Stimulated activated naive CD8-positive, alpha-beta T cell treated with anti-CD3 and anti-CD28 coated beads, Interleukin-15, Interleukin-2, amounts not matched to agents 100 U/mL and 50 U/mL, for 24 hours (primary cell): ENCODE results near the gene METTL26.
"Not testable (repeated sequence)": the region's sequence is repeated elsewhere in the genome, so short reads cannot be mapped to it uniquely, and the experiment has no call there.

ENCODE experiments used
- ATAC-seq: fragments of 150-1000 bp; cut with Tn5 transposase; one replicate; pipeline ENCODE4 v1.10.0; 2021
- DNase-seq: peaks from one replicate; pipeline ENCODE4 v3.0.0; 2021

METTL26 gene

GRCh38 chr16:625117-625976 is 10.8 kb downstream of the METTL26 start:
- no peak for DNase-seq
- ATAC-seq = no peak

DNA sequence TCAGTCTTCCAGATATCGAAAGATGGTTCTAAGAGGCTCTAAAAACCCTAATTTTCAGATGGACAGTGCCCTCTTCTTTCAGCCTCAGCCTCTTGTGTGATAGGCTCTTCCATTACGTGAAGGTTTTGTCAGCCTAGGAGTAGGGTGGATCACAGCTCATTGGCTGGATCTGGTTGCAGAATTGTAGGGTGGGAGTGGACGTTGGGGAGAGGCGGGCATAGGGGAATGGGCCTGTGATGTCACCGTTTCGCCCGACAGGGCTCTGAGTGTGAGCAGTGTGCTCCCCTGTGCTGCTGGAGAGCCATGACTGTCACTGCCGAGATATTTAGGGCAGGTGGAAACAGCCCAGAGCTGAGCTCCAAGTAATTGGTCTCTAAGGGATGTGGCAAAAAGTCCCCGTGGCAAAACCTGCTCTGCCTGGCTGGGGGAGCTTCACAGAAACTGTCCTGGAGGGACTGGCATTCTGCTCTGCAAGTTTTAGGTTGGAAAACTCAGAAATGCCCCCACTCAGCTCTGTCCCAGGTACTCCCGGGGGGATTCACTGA is 11.5 kb downstream of the METTL26 start:
- ATAC-seq (no peak), DNase-seq (no peak)

GRCh38 chr16:622920-623280 is 13.2 kb downstream of the METTL26 start:
- ATAC-seq (no peak), DNase-seq (no peak)

DNA sequence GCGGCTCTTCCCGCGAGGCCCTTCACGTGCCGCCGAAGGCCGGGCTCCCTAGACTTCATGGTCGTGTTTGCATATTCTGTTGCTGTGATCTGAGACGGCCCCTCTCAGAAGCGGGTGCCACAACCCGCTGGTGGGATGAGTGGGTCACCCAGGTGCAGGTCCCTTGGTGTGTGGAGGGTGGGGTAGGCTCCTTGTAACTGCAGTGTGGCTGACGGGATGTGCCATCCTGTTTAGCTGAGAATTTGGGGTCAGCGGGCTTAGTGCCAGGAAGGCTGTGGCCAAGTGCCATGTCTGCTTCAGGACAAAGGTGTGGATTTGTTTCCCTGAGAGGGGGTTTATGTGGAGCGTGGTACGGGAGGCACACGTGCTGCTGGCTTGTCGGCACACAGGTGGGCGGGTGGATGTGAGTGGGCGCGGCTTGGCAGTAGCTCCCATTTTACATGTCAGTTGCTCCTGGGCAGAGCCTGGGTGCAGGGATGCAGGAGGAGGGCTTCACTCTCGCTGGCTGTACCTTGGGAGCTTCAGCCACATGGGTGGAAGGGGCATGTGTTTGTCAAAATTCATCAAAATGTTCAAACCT is 14.5 kb downstream of the METTL26 start:
- ATAC-seq (no peak), DNase-seq (no peak)

- ATAC-seq (no peak), DNase-seq (no peak)
Measured at GRCh38 chr16:620700-621525, 15.2 kb downstream of the METTL26 start.

- ATAC-seq = no peak
- DNase-seq = no peak
Measured at GRCh38 chr16:619476-620100, 16.5 kb downstream of the METTL26 start.

- DNase-seq = no peak
- ATAC-seq = no peak
Measured at GRCh38 chr16:617855-618254, 18.2 kb downstream of the METTL26 start.

DNA sequence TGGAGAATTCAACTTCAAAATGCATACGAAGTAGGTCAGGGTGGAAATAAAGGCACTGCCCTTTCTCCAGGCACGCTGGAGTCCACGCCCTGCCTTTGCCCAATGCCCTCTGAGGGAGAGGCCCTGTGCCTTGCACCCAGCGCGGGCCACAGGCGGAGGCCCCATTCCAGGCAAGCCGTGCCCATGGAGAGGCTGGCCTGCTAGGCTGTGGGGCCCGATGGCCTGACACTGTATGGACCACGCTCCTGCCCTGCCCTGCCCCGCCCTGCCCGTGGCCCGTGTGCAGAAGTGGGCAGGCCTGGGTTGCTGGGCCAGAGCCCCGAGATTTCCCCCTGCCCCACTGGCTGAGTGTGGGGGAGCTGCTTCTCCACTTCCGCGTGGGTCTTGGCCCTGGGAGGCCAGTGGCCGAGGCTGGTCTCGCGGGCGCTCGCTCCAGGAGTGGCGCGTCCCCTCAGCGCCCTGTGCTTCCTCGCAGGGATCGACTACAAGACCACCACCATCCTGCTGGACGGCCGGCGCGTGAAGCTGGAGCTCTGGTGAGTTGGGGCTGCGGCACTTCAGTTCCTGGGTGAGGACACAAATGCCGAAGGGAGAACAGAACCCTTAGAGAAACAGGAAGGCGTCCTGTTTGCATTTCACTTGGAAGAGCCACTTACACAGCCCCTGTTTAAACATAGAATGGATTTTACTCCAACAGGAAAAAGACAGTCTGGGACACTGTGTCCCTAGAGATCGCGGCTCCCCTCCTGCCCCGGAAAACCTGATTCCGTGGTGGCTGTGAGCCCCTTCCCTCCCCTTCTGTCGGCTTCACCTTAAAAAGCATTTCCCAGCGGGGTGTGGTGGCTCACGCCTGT is 19.1 kb downstream of the METTL26 start:
- no peak for ATAC-seq
- no peak for DNase-seq

DNA sequence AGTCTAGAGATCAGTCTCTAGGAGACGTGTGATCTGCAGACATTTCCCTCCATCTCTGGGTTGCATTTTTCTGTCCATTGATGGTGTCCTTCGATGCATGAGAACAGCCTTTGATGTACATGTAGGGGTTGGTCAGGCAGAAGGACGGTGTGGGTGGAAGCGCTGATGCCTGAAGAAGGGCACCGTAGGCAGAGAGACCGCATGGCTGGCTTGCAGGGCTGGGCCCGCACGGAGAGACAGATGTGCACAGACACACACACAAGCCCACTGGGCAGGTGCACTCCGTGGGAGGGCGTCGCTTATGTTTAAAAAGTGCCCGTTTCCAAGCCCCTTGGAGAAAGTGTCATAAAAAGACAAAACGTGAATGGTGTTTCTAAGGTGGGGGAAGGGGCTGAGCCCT is 21.0 kb downstream of the METTL26 start:
- no peak for DNase-seq
- ATAC-seq = no peak

- peak; percentile 80 for DNase-seq
- ATAC-seq = peak; percentile 67
Measured at GRCh38 chr16:610513-611381, 25.4 kb downstream of the METTL26 start.

- ATAC-seq (no peak), DNase-seq (no peak)
Measured at GRCh38 chr16:609984-610383, 26.1 kb downstream of the METTL26 start.

GRCh38 chr16:609316-609715 is 26.8 kb downstream of the METTL26 start:
- no peak for ATAC-seq
- no peak for DNase-seq

- peak; percentile 96 for ATAC-seq
- DNase-seq = peak; percentile 69
Measured at GRCh38 chr16:608019-608418, 28.1 kb downstream of the METTL26 start.

GRCh38 chr16:606656-607307 is 29.3 kb downstream of the METTL26 start:
- ATAC-seq = no peak
- DNase-seq = no peak

DNA sequence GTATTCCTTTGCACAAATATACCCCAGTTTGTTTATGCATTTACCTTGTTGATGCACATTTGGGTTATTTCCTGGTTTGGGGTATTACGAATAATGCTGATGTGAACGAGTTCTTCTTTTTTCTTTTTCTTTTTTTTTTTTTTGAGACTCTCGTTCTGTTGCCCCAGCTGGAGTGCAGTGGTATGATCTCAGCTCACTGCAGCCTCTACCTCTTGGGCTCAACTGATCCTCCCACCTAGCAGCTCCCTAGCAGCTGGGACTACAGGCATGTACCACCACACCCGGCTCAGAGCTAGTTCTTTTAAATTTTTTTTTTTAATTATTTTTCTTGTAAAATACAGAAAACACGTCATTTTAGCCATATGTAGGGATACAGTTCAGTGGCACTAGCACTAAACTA is 32.2 kb downstream of the METTL26 start:
- no peak for DNase-seq
- no peak for ATAC-seq

- ATAC-seq = peak; percentile 43
- no peak for DNase-seq
Measured at GRCh38 chr16:600781-601180, 35.3 kb downstream of the METTL26 start.

DNA sequence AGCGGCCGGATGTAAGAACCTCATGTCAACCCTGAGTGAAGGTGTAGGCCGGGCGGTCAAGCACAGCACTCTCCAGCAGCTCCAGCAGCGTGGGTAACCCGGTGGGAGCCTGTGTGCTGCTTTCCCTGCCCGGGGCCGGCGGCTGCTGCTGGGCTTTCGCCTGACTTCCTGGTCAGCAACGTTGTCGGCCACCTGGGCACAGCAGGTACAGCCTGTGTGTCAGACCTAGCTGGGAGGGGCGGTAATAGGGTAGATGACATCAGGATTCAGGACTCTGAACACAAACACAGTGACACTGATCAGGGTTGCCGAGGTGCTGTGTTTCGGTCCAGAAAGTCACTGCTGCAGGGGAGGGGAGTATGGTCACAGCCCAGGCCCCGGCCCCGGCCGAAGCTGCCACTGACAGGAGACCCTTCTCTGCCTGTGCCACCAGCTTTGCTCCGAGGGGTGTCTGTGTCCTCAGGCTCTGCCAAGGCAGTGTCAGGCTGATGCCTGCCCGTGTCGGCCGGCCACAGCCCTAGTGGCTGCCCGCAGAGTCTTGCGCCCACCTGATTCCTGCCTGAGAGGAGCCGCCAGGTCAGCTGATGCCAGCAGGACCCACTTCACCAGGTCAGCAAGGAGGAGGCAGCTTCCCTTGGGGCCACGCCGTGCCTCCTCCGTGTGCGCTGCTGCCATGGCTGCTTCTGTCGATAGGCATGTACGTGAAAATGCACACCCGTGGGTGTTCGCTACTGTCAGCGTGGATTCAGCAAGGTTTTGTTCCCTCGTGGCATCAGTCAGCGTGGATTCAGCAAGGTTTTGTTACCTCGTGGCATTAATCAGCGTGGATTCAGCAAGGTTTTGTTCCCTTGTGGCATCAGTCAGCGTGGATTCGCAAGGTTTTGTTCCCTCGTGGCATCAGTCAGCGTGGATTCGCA is 37.0 kb downstream of the METTL26 start:
- ATAC-seq (no peak), DNase-seq (no peak)

GRCh38 chr16:597655-598054 is 38.5 kb downstream of the METTL26 start:
- not testable (repeated sequence) for ATAC-seq, DNase-seq

GRCh38 chr16:596736-597060 is 39.4 kb downstream of the METTL26 start:
- ATAC-seq = no peak
- DNase-seq = no peak
